HEK293T (cell line): ENCODE data around the gene ARMH3.

Source experiments
- CTCF ChIA-PET: fragments of 350-600 bp; formaldehyde crosslinking; extraction: SDS; loops from one replicate; lab custom pipeline; 2021; ENCODE audit warnings: antibody characterized with exemption, inconsistent platforms; lab: Yijun Ruan, JAX
- POLR2A ChIA-PET: fragments of 350-600 bp; formaldehyde crosslinking; extraction: SDS; loops from one replicate; lab custom pipeline; 2020; ENCODE audit warnings: antibody characterized with exemption, inconsistent platforms; lab: Yijun Ruan, JAX
- DNase-seq: peaks from one replicate; pipeline ENCODE4 v3.0.0; 2012; ENCODE audit warnings: mixed read lengths; ENCODE audit errors: extremely low spot score
- ARNT ChIP-seq: fragments of 450-650 bp; IDR thresholded peaks from 2 replicates; pipeline ENCODE4 v1.6.1; 2017; ENCODE audit warnings: mild to moderate bottlenecking
- BHLHE40 ChIP-seq: fragments of 450-650 bp; IDR thresholded peaks from 2 replicates; pipeline ENCODE4 v1.6.1; 2016; ENCODE audit warnings: mild to moderate bottlenecking, moderate library complexity, borderline replicate concordance
- CTBP1 ChIP-seq: fragments of 450-650 bp; IDR thresholded peaks from 2 replicates; pipeline ENCODE4 v1.6.1; 2016; ENCODE audit warnings: borderline replicate concordance
- ELF4 ChIP-seq: fragments of 450-650 bp; IDR thresholded peaks from 2 replicates; pipeline ENCODE4 v1.6.1; 2017; ENCODE audit warnings: antibody characterized with exemption
- FOXA1 ChIP-seq: fragments of 450-650 bp; IDR thresholded peaks from 2 replicates; pipeline ENCODE4 v1.6.1; 2016; ENCODE audit warnings: mild to moderate bottlenecking
- FOXK2 ChIP-seq: fragments of 450-650 bp; IDR thresholded peaks from 2 replicates; pipeline ENCODE4 v1.6.1; 2016; ENCODE audit warnings: mild to moderate bottlenecking
- FOXM1 ChIP-seq: fragments of 450-650 bp; IDR thresholded peaks from 2 replicates; pipeline ENCODE4 v1.6.1; 2017; ENCODE audit warnings: mild to moderate bottlenecking, borderline replicate concordance
- HDGF ChIP-seq: fragments of 450-650 bp; IDR thresholded peaks from 2 replicates; pipeline ENCODE4 v1.6.1; 2017; ENCODE audit warnings: antibody characterized with exemption, borderline replicate concordance
- L3MBTL2 ChIP-seq: fragments of 450-650 bp; conservative IDR thresholded peaks from 2 replicates; pipeline ENCODE4 v1.6.1; 2016; ENCODE audit warnings: mild to moderate bottlenecking
- LEF1 ChIP-seq: fragments of 450-650 bp; IDR thresholded peaks from 2 replicates; pipeline ENCODE4 v1.6.1; 2017; ENCODE audit warnings: mild to moderate bottlenecking, borderline replicate concordance
- NFRKB ChIP-seq: fragments of 450-650 bp; IDR thresholded peaks from 2 replicates; pipeline ENCODE4 v1.6.1; 2016; ENCODE audit warnings: mild to moderate bottlenecking, moderate library complexity
- PKNOX1 ChIP-seq: fragments of 450-650 bp; IDR thresholded peaks from 2 replicates; pipeline ENCODE4 v1.6.1; 2016
- SP1 ChIP-seq: fragments of 450-650 bp; IDR thresholded peaks from 2 replicates; pipeline ENCODE4 v1.6.1; 2017
- SUZ12 ChIP-seq: fragments of 450-650 bp; IDR thresholded peaks from 2 replicates; pipeline ENCODE4 v1.6.1; 2016; ENCODE audit warnings: mild to moderate bottlenecking
- TARDBP ChIP-seq: fragments of 450-650 bp; IDR thresholded peaks from 2 replicates; pipeline ENCODE4 v1.6.1; 2016
- ZNF384 ChIP-seq: fragments of 450-650 bp; IDR thresholded peaks from 2 replicates; pipeline ENCODE4 v1.6.1; 2016

ARMH3 gene

GRCh38 chr10:101856626-101857025 lies 199.3 kb downstream of the ARMH3 start:
- DNase-seq, result no peak
- POLR2A ChIA-PET, result no interaction called here
- CTCF ChIA-PET, result interaction anchor here (0.6 kb wide), 1 partner anchor 30 kb away, joined by 5 read pairs; no protein-coding TSS in a partner anchor
- TF ChIP-seq SUZ12 (no peak), FOXA1 (no peak), SP1 (no peak), FOXM1 (no peak), LEF1 (no peak), ZNF384 (no peak), TARDBP (no peak), HDGF (no peak), NFRKB (no peak), PKNOX1 (no peak), BHLHE40 (no peak), L3MBTL2 (no peak), FOXK2 (no peak), CTBP1 (no peak), ARNT (no peak), ELF4 (no peak)

- ChIA-PET CTCF (interaction anchor here (0.6 to 1.6 kb wide), 3 partner anchors 11 to 245 kb away, joined by 3 to 9 read pairs (median 3); partner anchors contain the start of gene OGA), POLR2A (no interaction called here)
- TF ChIP-seq ZNF384 (no peak), CTBP1 (no peak), SUZ12 (no peak), FOXA1 (no peak), NFRKB (no peak), SP1 (no peak), BHLHE40 (no peak), HDGF (no peak), TARDBP (no peak), ELF4 (no peak), LEF1 (no peak), FOXM1 (no peak), ARNT (no peak), L3MBTL2 (no peak), FOXK2 (no peak), PKNOX1 (no peak)
- DNase-seq, result no peak
Measured at GRCh38 chr10:101851411-101852116, 204.4 kb downstream of the ARMH3 start.

- DNase-seq, result no peak
- ChIA-PET CTCF (interaction anchor here (0.6 to 1.6 kb wide), 3 partner anchors 10 to 244 kb away, joined by 3 to 9 read pairs (median 3); partner anchors contain the start of gene OGA), POLR2A (no interaction called here)
- TF ChIP-seq ZNF384 (no peak), FOXK2 (no peak)
Measured at GRCh38 chr10:101850749-101851148, 205.2 kb downstream of the ARMH3 start.

GRCh38 chr10:101848894-101849351 lies 207.1 kb downstream of the ARMH3 start:
- DNase-seq, result no peak
- CTCF ChIA-PET, result interaction anchor here (1.9 kb wide), 1 partner anchor 9 kb away, joined by 10 read pairs; no protein-coding TSS in a partner anchor
- TF ChIP-seq BHLHE40, result no peak
- TF ChIP-seq TARDBP, result no peak
- no peak for TF ChIP-seq L3MBTL2
- no peak for TF ChIP-seq ELF4
- POLR2A ChIA-PET, result no interaction called here

GRCh38 chr10:101848408-101848807 lies 207.6 kb downstream of the ARMH3 start:
- ChIA-PET POLR2A (no interaction called here), CTCF (interaction anchor here (0.5 to 1.9 kb wide), 3 partner anchors 8 to 68 kb away, joined by 3 to 10 read pairs (median 3); no protein-coding TSS in a partner anchor)
- no peak for DNase-seq

GRCh38 chr10:101845893-101846292 lies 210.1 kb downstream of the ARMH3 start:
- ChIA-PET CTCF (interaction anchor here (0.6 to 0.7 kb wide), 2 partner anchors 32 to 99 kb away, joined by 3 to 5 read pairs; no protein-coding TSS in a partner anchor), POLR2A (no interaction called here)
- DNase-seq, result no peak
- TF ChIP-seq LEF1 (no peak), ZNF384 (no peak), NFRKB (no peak)

More at GRCh38 chr10:101848408-101848807, 207.6 kb downstream of the ARMH3 start:
- TF ChIP-seq NFRKB (no peak), SP1 (no peak), ELF4 (no peak), FOXA1 (no peak)
